Muscle of arm (tissue), 12 donors: ENCODE data around the gene PPIP5K2. TPM values are rescaled to one million over a fixed set of nuclear protein-coding genes. Genes with fewer than 3 reads are reported as not detected.
A peak's percentile ranks its signal among the peaks of the same experiment; 100 is the strongest.

Source experiments
- DNase-seq: peaks from one replicate; pipeline ENCODE4 v3.0.0-alpha.2; 2013
- polyA plus RNA-seq, 12 donors: library from polyadenylated mRNA; unstranded; fragments of 120-200 nt; gene quantifications; one replicate each; pipeline ENCODE4 v1.2.1, GENCODE V29; 2013; ENCODE audit not compliant: insufficient read length in 12 of 12

Gene PPIP5K2
- polyA plus RNA-seq, 12 donors, result 25.4 to 87.3 (median 45.9) TPM; not detected in 1

DNA sequence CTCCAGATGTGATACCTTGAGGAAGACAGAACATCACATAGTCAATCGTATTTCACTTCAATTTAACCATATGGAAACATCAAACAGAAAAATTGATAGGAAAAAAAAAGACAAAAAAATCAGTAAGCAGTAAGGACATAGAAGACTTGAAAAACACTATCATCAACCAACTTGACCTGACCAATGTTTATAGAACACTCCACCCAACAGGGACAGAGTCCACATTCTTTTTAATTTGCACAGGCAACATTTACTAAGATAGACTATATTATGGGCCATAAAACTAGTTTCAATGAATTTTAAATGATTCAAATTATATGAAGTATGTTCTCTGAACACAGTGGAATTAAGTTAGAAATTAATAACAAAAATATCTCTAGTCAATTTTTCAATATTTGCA, 117.7 kb downstream of the PPIP5K2 start:
- DNase-seq, result no peak

DNA sequence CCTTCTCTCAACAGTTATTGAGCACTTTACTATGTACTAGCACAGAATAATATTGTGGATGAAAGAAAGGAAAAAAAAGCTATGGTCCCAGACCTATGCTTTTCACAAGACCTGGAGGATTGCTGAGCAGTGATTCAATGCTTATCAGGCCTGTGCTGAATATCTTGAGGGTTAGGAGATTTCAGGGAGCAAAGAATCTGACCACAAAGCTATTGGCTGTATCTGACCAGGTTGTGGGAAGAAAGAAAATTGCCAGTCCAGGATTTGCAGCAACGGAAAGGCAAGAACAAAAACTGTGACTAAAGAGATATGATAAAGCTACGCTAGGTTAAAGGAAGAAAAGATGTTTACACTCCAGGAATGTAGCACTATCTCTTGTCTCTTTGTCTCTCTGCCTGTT, 123.6 kb downstream of the PPIP5K2 start:
- no peak for DNase-seq

DNA sequence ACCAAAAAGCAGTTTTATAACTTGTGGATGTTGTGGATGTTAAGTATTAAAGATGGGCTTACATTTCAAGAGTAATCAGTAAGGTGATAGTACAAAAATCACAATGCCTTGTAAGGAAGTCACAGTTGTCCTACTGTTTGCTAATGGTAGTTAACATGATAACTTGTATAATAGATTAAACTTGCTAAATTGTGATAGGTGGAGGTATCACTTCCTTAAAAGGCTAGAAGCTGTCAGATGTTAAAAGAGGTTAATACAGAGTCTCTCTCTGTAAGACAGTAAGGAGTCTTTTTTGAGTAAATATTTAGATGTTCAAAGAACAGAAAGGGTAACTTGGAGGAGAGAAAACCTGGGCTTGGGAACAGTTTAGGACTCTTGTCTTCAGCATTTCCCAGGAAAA, 124.3 kb downstream of the PPIP5K2 start:
- no peak for DNase-seq

DNA sequence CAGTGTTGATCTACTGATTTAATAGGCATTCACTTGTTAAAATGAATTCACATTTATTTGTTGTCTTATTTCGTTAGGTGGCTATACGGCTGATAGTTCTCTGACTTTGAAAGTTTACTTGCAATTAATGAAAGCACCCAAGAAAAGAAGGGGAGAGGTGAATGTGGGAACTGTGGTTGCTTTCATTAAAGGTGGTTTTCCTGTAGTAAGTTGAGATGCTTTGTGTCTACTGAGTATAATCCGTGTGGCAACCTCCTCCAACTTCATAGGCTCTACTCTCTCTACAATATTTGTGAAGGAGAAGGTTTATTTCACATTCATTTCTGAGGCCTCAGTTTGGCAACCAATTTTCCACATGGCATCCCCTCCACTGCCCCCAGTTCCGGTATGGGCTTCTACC, 125.7 kb downstream of the PPIP5K2 start:
- no peak for DNase-seq

DNA sequence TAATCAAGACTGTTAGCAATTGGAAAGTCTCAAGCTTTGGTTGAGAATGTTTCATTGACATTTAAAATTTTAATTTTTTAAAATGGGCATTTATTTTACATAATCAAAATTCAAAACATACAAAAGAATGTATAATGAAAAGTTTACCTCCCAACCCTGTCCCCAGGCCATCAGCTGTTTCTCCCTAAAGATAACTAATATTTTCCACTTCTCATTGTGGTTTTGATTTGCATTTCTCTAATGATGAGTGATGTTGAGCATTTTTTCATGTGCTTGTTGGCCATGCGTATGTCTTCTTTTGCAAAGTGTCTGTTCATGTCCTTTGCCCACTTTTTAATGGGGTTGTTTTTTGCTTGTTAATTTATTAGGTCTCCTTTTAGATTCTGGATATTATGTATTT, 127.0 kb downstream of the PPIP5K2 start:
- DNase-seq, result no peak

DNA sequence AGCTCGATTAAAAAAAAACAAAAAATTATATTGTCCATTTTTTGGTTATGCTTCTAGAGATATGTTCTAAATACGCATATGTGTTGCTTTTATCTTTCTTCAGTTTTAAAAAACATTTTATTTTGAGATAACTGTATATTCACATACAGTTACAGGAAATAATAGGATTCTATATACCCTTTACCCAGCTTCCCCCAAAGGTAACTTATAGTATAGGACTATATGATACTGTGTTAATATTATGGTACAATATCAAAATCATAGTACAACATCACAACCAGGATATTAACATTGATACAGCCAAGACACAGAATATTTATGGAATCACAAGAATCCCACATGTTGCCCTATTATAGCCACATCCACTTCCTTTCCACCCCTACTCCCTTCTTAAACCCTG, 129.0 kb downstream of the PPIP5K2 start:
- DNase-seq, result no peak

DNA sequence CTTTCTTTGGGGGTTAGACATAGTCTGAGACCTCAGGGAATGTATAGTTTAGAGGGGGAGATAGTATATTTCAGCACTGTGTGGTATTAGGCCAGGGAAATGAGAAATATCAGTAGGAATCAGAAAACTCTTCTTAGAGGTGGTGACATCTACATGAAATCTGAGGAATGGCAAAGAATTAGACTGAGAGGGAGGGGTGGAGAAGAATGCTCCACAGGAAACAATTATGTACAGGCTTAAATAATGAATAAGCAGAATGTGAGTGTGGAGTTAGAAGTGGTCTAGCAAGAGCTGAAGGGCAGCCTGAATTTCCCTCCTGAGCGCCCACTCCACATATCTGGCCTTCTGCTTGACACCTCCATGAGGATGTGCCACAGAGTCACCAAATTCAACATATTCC, 134.8 kb downstream of the PPIP5K2 start:
- no peak for DNase-seq

DNA sequence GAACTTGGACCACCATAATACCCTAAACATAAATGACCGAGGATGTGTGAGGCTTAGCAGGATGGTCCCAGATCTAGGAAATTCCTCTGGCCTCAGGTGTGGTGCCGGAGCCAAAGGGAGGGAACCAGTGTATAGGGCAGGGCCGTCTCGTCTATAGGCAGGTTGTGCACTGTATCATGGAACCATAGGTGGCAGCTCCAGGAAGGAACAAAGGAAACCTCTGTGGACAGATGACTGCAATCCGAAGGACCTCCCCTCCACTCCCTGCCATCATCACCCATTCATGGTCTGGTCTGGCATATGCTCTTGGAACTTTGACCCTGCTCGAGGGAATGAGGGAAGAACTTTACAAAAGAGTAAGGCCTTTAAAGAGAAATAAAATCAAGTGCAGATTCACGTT, 135.6 kb downstream of the PPIP5K2 start:
- DNase-seq, result no peak

DNA sequence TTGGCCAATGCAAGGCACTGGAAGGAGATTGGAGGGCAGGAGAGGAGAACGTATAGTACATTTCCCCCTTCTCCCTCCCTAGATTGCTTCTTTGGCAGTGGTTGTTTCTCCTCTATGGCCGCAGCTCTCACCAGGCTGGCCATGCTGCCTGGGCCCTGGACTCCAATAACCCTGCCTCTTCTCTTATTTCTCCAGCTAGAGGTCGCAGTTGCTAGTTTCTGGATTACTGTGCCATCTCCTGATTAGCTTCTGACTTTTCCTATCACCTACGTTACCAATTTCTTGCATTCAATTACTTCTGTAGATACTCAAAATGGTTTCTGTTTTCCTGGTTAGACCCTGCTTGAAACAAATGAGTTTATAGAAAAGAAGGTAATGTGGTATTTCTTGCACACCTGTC, 136.1 kb downstream of the PPIP5K2 start:
- no peak for DNase-seq

DNA sequence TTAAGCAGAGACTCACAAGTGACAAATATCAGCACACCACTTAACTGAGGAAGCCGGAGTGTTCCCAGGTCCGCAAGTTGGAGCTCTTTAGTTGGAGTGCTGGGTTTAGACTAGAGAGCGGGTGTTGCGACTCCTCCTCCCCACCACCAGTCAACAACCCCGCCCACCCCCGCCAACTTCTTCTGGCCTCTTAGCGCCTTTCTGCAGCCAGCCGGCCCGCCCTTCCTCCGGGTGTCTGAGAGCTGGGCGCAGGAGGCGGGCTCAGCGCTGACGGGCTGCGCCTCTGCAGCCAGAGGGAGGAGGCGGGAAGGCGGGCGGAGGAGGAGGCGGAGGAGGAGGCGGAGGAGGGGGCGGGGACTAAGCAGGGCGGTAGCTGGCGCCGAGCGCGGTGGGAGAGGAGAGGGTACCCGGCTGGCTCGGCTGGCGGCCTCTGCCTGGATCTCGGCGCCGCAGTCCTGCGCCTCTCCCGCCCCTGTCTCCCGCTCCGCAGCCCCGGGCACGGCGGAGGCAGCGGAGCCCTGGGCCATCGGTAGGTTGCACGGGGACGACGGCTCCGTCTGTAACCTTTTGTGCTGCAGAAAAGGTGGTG, 138.4 kb downstream of the PPIP5K2 start, which contains the start of gene MACIR:
TSS of gene MACIR (plus strand) at position 396 of the 589 bp plus-strand sequence. CDS start 17,157 bp downstream, outside the sequence.
- DNase-seq, result peak; percentile 95

DNA sequence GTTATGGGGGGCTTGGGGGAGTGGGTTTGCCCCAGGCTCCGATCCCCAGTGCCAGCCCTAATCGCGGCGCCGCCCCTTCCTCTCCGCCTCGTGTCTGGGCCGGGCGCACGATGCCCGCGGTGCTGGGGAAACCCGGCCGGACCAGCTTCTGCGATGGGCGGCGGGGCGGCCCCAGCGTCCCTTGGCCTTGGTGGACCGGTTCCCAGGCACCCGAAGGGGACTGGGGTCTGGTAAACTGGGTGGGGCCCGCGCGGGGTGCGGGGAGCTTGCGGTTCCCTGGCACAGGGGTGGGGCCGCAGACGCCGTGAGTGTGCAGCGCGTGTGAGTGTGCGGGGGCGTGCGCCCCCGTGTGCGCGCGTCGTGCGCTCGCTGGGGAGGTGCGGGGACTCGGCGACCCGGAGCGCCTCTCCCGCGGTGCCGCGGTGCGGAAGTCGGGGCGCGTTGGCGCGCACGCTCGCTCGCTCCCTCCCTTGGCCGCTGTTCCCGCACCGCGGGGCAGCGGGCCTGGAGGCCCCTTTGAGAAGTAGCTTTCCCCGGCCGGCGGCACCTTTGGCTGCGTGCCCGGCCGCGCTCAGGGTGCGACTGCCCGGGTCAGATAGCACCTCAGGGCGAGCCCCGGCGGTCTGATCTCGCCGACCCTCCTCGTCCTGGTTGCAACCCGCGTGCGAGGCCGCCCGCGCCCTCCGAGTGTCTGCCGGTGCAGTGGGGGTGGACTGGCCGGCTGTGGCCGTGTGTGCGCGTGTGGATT, 139.0 kb downstream of the PPIP5K2 start:
- DNase-seq, result peak; percentile 48

DNA sequence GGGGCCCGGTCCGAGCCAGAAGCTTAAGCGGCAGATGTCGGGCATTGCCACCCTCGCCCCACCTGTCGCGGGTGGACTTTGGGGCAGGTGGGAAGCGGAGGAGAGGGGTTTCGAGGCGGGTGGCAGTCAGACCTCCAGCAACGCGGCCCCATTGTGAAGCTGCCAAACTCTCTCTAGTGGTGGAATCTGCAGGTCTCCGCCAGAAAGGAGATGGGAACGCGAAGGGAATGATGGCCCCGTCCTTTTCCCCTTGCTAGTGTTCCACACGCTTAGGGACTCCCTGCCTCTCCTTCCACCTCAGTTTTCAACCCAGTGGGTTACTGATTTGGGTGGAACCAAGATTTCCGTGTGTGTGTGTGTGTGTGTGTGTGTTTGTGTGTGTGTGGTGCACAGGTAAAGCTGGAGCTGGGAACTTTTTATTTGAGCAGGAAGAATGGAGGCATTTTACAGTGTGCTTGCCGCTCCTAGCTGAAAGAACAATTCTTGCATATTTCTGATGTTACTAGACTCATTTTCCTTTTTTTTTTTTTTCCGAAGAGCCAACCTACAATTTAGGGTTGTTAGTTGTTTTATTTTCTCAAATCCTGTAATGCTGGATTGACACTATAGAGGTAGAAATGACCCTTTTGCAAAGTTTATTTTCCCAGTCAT, 139.7 kb downstream of the PPIP5K2 start:
- DNase-seq, result peak; percentile 48

DNA sequence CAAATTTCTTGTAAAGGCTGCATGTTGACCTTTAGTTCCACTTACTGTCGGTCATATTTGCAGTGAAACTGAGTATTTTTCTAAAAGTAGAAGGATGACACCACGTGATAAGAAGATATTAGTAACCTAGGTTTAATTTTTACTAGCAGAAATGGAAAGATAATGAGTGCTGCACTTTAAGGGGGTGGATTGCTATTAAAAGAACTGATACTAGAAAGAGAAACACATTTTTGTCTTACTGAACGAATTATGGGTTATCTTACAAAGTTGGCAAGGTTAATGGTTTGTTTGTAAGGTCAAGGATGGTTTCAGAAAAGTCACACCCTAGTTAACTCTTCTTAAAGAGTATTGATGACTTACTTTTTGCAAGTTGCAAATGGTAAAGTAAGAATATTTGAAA, 140.8 kb downstream of the PPIP5K2 start:
- DNase-seq, result no peak

Other genes starting within 250 kb of the PPIP5K2 start
- gene GIN1, start 163 bp upstream of the PPIP5K2 start, polyA plus RNA-seq, result 10 to 100 TPM in 7 of 12 donors, 1 to 10 TPM in 3, not detected in 2; 9.1 to 16.7 (median 10.9) TPM
- 10 to 100 TPM in 11 of 12 donors, not detected in 1; 10.1 to 18.9 (median 14.6) TPM for gene MACIR, start 138.5 kb downstream of the PPIP5K2 start, polyA plus RNA-seq